Hematopoietic multipotent progenitor cell treated with erythropoietin and hydrocortisone succinate and interleukin-3 and kit ligand, for 6 days (in vitro differentiated cells): Measurements from ENCODE around the gene ADAMTS3.
A peak's percentile ranks its signal among the peaks of the same experiment; 100 is the strongest.
"Not testable (repeated sequence)": the region's sequence is repeated elsewhere in the genome, so short reads cannot be mapped to it uniquely, and the experiment has no call there.

ENCODE experiments used
- DNase-seq: peaks from one replicate; pipeline ENCODE4 v3.0.0-alpha.2; 2015

ADAMTS3 gene

GRCh38 chr4:72546456-72546855, 22.6 kb downstream of the ADAMTS3 start:
- DNase-seq = no peak

DNA sequence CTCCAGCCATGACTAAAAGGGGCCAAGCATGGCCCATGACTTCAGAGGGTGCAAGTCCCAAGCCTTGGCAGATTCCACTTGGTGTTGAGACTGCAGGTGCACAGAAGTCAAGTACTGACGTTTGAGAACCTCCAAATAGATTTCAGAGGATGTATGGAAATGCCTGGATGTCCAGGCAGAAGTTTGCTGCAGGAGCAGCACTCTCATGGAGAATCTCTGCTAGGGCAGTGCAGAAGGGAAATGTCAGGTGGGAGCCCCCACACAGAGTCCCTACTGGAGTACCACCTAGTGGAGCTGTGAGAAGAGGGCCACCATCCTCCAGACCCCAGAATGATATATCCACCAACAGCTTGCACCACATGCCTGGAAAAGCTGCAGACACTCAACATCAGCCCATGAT, 28.3 kb downstream of the ADAMTS3 start:
- not testable (repeated sequence) for DNase-seq

DNA sequence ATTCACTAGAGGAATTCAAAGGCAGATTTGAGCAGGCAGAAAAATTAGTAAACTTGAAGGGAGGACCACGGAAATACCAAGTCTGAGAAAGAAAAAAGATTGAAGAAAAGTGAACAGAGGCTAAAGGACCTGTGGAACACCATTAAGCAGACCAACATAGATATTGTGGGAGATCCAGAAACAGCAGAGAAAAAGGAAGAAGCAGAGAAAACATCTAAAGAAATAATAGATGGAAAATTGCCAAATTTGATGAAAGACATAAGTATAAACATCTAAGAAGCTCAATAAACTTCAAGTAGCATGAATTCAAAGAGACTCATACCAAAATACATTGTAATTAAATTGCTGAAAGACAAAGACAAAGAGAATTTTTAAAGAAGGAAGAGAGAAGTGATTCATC, 31.0 kb downstream of the ADAMTS3 start:
- DNase-seq = no peak

DNA sequence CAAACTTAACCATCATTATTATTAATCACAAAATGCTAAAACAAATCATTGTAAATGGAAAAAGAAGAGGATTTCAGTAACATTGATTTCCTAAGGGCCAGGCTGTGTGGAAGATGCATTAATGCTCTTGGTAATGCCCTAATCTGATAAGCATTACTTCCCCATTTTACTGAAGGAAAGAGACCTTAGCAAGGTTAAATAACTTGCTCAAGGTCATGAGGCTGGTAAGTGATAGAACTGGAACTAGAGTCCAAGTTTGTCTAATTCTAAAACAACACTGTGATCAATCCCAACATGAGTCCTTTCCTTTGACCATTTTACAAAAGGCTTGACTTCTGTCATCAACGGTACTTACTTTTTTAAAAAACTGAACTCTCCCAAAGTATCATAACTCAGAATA, 32.6 kb downstream of the ADAMTS3 start:
- no peak for DNase-seq

DNA sequence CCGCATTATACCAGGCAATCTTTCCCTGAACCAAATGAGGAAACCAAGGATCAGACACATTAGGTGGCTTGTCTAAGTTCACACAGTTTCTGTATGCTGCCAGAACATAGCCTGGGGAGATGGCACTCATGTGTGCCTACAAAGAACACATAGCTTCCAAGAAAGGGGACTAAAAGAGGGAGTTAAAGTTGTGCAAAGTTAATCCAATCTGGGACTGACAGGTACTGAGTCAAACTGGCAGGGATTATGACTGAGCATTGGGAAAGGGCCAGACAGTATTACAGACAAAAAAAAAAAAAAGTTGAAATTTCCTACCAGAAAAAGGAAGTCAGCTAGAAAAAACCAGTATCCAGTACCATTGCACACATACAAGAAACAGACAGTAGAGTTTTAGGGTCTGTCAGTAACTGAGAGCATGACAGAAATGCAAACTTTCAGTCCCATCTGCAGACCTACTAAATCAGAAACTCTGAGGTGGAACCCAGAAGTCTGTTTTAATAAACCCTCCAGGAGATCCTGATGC, 37.2 kb downstream of the ADAMTS3 start:
- no peak for DNase-seq

DNA sequence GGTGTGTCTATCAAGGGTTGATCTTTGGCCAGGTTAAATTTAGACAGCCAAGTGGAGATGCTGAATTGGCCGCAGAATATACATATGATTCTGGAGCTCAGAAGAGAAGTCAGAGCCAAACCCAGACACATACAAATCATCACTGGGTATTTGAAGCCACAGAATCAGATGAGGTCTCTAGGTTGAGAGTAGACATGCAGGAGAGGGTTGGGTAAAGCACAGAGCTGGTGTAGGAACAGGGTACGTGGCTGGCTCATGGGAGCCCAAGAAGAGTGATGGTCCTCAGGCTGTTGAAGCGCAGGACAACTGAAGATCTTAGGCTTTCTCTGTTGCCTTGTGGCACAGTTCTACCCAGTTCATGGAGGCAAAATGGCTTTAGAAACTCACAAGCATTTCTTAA, 37.7 kb downstream of the ADAMTS3 start:
- DNase-seq = no peak

- peak; percentile 14 for DNase-seq
Observed at GRCh38 chr4:72529148-72529822, 39.7 kb downstream of the ADAMTS3 start.

- DNase-seq = no peak
Observed at GRCh38 chr4:72527038-72527646, 41.9 kb downstream of the ADAMTS3 start.

DNA sequence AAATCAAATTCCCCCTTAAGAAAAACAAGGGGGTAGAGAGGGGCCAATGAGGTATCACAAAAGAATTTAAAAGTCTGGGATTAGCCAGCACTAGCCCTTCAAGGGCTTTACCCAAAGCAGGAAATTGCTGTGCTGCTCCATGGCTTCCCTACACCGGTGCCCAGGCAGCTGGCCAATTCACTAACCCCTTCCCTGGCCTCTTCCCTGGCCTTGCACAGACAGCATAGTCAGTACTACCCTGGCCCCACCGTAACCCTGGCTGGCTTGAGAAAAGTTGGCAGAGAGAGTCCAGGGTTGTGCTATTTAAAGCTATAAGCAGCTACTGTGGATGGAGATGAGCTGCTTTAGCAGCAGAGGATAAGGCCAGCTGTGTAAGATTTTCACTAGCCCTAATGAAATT, 43.1 kb downstream of the ADAMTS3 start:
- no peak for DNase-seq

DNA sequence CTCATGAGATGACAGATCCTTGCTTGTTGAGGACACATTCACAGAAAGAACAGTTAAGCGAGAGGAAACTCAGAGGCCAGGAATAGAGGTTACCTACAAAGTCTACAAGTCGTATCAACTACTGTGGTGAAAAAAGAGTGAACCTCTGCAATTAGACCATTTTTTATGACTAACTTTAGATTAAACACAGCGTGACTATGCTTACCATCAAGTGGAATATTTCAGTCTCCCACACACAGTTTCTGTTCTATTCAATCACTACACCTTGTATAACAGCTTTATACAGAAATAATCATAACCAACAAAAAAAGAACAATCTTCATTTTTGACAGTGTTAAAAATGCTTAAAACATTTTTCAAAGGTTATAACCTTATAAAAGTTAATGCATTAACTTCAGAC, 46.6 kb downstream of the ADAMTS3 start:
- no peak for DNase-seq

GRCh38 chr4:72513227-72513626, 55.8 kb downstream of the ADAMTS3 start:
- DNase-seq = peak; percentile 36

DNA sequence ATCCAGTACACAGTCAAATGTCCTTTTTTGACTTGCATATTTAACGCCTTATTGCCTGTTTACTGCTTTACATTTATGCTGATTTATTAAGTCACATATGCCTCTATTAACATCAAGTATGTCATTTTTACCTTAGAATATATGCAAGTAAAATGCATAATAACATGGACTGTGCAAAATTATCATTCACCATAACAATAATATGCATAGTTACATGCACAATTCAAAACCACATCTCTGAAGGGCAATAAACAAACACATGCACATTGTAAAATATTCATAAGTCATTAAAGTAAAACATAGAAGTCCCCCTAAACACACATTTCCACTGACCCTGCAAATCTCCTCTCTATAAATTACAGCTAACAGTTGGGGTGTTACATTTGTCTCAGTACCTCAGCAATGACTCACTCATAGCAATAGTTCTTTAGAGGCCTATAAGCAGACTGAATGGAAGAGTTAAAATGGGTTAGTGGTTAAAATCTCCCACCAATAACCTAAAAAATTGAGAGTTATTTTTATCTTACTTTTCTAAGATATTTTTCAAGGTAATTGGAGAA, 61.1 kb downstream of the ADAMTS3 start:
- DNase-seq = no peak

DNA sequence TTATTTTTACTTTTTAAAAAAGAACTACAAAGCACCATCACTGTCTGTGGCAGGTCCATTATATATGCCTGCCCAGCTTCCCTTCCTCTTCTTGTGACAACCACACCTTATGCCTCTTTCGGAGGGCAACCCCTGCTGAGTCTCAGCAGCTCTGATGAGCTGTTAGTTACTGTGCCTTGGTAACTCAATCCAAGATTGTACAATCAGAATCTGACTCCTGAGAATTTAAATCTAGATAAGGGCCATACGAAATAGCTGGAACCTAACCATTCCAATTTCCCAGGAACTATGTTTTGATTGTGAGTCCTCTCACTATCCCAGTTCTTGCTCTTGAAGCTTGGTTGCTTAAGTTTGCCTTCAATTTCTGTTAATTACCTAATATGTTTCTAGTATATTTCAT, 61.9 kb downstream of the ADAMTS3 start:
- no peak for DNase-seq

DNA sequence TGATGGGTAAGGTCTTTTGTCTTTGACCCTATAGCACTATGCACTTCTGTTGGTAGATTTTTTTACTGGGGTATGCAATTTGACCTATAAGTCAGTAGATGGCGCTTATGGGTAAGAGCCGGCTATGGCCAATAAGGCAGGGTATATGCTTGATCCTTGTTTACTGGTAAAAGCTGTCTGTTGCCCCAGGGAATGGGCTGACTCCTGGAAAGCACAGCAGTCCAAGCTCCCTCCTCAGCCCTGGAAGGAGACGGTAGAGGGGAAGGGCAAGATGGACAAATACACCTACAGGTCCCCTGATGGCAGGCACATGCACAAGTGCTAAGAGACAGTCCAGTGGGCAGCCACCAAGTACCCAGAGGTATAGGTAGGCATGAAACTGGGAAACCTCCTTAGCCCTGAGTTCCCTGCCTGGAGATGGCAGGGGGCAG, 63.7 kb downstream of the ADAMTS3 start:
- DNase-seq = peak; percentile 82

DNA sequence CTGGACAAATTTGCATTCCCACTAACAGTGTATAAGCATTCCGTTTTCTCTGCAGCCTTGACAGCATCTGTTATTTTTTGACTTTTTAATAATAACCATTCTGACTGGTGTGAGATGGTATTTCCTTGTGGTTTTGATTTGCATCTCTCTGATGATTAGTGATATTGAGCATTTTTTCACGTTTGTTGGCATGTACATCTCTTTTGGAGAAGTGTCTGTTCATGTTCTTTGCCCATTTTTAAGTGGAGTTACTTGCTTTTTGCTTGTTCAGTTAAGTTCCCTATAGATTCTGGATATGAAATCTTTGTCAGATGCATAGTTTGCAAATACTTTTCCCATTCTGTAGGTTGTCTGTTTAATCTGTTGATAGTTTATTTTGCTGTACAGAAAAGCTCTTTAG, 68.8 kb downstream of the ADAMTS3 start:
- no peak for DNase-seq

DNA sequence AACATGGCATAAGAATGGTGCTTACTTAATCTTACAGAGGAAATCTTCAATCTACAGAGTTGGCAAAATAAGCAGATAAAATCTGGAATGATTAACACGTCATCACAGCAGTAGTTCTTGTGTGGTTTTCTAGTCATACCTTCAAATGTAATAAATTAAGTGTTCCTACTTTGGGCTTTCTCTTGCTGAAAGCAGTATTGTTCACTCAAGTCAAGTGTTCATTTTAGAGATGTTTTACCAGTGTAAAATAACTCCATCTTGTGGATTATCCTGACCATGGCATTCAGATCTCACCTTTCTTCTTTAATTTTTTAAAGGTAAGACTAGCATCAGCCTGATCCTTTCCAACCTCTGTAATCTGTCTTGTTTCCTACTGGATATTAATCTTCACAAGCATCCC, 72.9 kb downstream of the ADAMTS3 start:
- no peak for DNase-seq

- no peak for DNase-seq
Observed at GRCh38 chr4:72494156-72494555, 74.9 kb downstream of the ADAMTS3 start.

GRCh38 chr4:72489267-72489666, 79.8 kb downstream of the ADAMTS3 start:
- no peak for DNase-seq

DNA sequence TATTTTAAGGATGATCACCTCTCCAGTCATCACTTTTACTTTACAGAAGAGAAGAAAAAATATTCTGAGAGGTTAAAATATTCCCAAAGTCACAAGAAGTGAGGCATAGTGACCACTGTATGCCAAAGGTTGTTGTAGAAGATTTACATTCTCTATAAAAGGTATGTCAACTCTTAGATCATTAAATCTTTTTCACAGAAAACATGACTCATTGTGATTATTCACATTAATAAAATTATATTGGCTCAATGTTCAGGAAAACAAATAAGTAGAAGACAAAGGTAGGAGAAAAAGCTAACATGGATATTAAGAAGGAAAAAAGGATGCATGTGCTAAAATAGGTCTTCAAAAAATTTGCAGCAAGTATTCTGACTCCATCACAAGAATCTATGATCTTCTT, 82.0 kb downstream of the ADAMTS3 start:
- DNase-seq = no peak

GRCh38 chr4:72484981-72485380, 84.0 kb downstream of the ADAMTS3 start:
- DNase-seq = no peak

- DNase-seq = peak; percentile 51
Observed at GRCh38 chr4:72473434-72473900, 95.6 kb downstream of the ADAMTS3 start.

DNA sequence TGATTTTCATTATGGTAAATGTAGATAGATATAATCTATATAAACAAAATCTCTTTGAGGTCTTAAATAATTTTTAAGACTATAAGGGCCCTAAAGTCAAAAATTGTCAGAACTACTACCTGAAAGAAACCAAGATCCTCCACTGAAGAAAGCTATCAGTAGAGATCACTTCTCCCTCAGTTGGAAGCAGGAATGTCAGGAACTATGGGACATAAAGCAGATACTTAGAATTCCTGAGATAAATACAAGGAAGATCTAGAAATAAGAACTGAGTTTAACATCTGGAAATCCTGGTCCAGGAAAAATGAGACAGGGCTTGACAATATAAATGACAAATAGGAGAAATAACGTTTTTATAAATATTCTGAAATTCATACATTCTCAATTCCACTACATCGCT, 97.2 kb downstream of the ADAMTS3 start:
- DNase-seq = no peak

DNA sequence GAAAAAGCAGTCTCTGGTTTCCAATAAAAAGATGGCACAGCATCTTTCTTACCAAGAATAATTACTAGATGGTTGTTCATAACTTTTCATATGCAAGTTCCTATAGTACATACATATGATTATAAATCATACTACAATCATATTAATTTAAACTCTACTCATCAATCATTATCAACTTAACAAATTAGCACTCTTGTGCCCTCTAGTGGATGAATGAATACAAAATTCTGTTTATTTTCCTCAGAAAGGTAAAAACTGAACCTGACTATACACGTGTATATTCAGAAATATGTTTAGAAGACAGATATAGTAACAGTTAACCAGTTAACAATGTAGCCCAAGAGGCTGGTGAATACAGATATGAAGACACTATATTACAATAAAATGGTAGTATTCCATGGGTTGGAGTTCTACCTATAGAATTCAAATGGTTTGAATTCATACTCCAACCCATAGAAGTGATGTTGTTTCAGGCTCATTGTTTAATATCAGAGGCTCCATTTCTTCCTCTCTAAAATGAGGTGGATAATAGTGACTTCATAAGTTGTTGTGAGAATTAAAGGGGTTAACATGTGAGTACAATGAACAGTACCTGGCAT, 100.0 kb downstream of the ADAMTS3 start:
- peak; percentile 75 for DNase-seq

GRCh38 chr4:72467633-72468032, 101.4 kb downstream of the ADAMTS3 start:
- DNase-seq = no peak
